H1 (cell line): ENCODE results near the gene ARFGAP3.

ENCODE experiments used
- ASH2L ChIP-seq: fragments of 200-600, 300-600 bp; sonication (generic); IDR thresholded peaks from one replicate; pipeline ENCODE4 v1.7.1; 2017; ENCODE audit warnings: low read length
- ATF2 ChIP-seq: IDR thresholded peaks from 2 replicates; pipeline ENCODE4 v1.6.1; 2012; ENCODE audit warnings: low read length, inconsistent platforms
- CTCF ChIP-seq, 3 experiments: IDR thresholded peaks; 1 replicate in 2 of 3; 2 replicates in 1 of 3; pipeline versions ENCODE4 v1.5.1 to v1.6.1; 2011; ENCODE audit warnings: low read length in 3 of 3, mild to moderate bottlenecking in 3 of 3, inconsistent platforms in 2 of 3, low read depth in 1 of 3, moderate library complexity in 1 of 3; ENCODE audit not compliant: insufficient read depth in 1 of 3; ENCODE audit errors: control extremely low read depth in 1 of 3
- EP300 ChIP-seq, 2 experiments: IDR thresholded peaks; 1 replicate in 1 of 2; 2 replicates in 1 of 2; pipeline ENCODE4 v1.6.1; 2011 to 2012; ENCODE audit warnings: low read depth in 2 of 2, low read length in 2 of 2, mild to moderate bottlenecking in 2 of 2, borderline replicate concordance in 1 of 2, inconsistent platforms in 1 of 2, moderate library complexity in 1 of 2
- POLR2A ChIP-seq, 2 experiments: IDR thresholded peaks; 1 replicate in 1 of 2; 2 replicates in 1 of 2; pipeline ENCODE4 v1.6.1; 2011; ENCODE audit warnings: low read depth in 2 of 2, low read length in 2 of 2, mild to moderate bottlenecking in 2 of 2; ENCODE audit errors: control extremely low read depth in 1 of 2
- TAF1 ChIP-seq: IDR thresholded peaks from 2 replicates; pipeline ENCODE4 v1.6.1; 2011; ENCODE audit warnings: mild to moderate bottlenecking, low read depth, low read length
- TCF12 ChIP-seq: IDR thresholded peaks from 2 replicates; pipeline ENCODE4 v1.6.1; 2011; ENCODE audit warnings: low read depth, mild to moderate bottlenecking, low read length

GRCh38 chr22:42891696-42892095 lies 34.6 kb upstream of the ARFGAP3 start:
- TF ChIP-seq CTCF (IDR thresholded peaks at IDR 0.05; ENCODE audit: control extremely low read depth in 1 of 3, insufficient read depth in 1 of 3, low read depth in 1 of 3, low read length in 3 of 3) (no peak), TCF12 (no peak), POLR2A (IDR thresholded peaks at IDR 0.05; ENCODE audit: control extremely low read depth in 1 of 2, low read depth in 2 of 2, low read length in 2 of 2) (no peak), ATF2 (no peak), EP300 (IDR thresholded peaks at IDR 0.05; ENCODE audit: borderline replicate concordance in 1 of 2, low read depth in 2 of 2, low read length in 2 of 2) (no peak), TAF1 (no peak), ASH2L (no peak)
